Skeletal muscle cell (primary cell): ENCODE measurements around the gene ARFGEF3.
"Not testable (repeated sequence)": the region's sequence is repeated elsewhere in the genome, so short reads cannot be mapped to it uniquely, and the experiment has no call there.

Experiments used
- DNase-seq: peaks from one replicate; pipeline ENCODE4 v3.0.0-alpha.2; 2010; ENCODE audit warnings: low read depth
- H3K4me3 ChIP-seq: 2 replicates; pipeline ENCODE4 v1.5.1; 2011; ENCODE audit warnings: low read depth, mild to moderate bottlenecking, control low read depth, low read length, moderate library complexity

ARFGEF3 gene

GRCh38 chr6:138204792-138205384 is 43.1 kb downstream of the ARFGEF3 start:
- DNase-seq: no peak
- no peak overlapping the region for H3K4me3 ChIP-seq

- no peak for DNase-seq
- no peak overlapping the region for H3K4me3 ChIP-seq
Measured at GRCh38 chr6:138205437-138206094, 43.8 kb downstream of the ARFGEF3 start.

GRCh38 chr6:138206862-138207261 is 45.1 kb downstream of the ARFGEF3 start:
- H3K4me3 ChIP-seq: no peak overlapping the region
- no peak for DNase-seq

GRCh38 chr6:138211048-138211581 is 49.4 kb downstream of the ARFGEF3 start:
- no peak for DNase-seq

GRCh38 chr6:138211601-138212000 is 49.9 kb downstream of the ARFGEF3 start:
- no peak for DNase-seq
- H3K4me3 ChIP-seq: no peak overlapping the region

More at GRCh38 chr6:138211048-138211581, 49.4 kb downstream of the ARFGEF3 start:
- H3K4me3 ChIP-seq: no peak overlapping the region

- DNase-seq, H3K4me3 ChIP-seq: not testable (repeated sequence)
Measured at GRCh38 chr6:138212530-138212929, 50.8 kb downstream of the ARFGEF3 start.

GRCh38 chr6:138215093-138215782 is 53.5 kb downstream of the ARFGEF3 start:
- no peak for DNase-seq
- no peak overlapping the region for H3K4me3 ChIP-seq

- no peak for DNase-seq
- H3K4me3 ChIP-seq: no peak within 1 kb of the TSS
Measured at GRCh38 chr6:138218449-138218848, 56.7 kb downstream of the ARFGEF3 start, which contains the start of gene PBOV1. Gene PBOV1, minus strand, starts transcription at chr6:138218491. Its CDS starts 96 bp downstream, at chr6:138218395.

- no peak overlapping the region for H3K4me3 ChIP-seq
- DNase-seq: no peak
Measured at GRCh38 chr6:138219398-138219797, 57.7 kb downstream of the ARFGEF3 start.

- DNase-seq: no peak
- no peak overlapping the region for H3K4me3 ChIP-seq
Measured at GRCh38 chr6:138219901-138220300, 58.2 kb downstream of the ARFGEF3 start.

GRCh38 chr6:138222901-138223546 is 61.3 kb downstream of the ARFGEF3 start:
- DNase-seq: no peak
- no peak overlapping the region for H3K4me3 ChIP-seq

GRCh38 chr6:138225953-138226352 is 64.2 kb downstream of the ARFGEF3 start:
- no peak overlapping the region for H3K4me3 ChIP-seq
- DNase-seq: no peak

GRCh38 chr6:138226700-138227315 is 65.1 kb downstream of the ARFGEF3 start:
- DNase-seq: no peak

GRCh38 chr6:138227316-138227781 is 65.6 kb downstream of the ARFGEF3 start:
- DNase-seq: no peak
- no peak overlapping the region for H3K4me3 ChIP-seq

More at GRCh38 chr6:138226700-138227315, 65.1 kb downstream of the ARFGEF3 start:
- no peak overlapping the region for H3K4me3 ChIP-seq

- no peak for DNase-seq
- H3K4me3 ChIP-seq: no peak overlapping the region
Measured at GRCh38 chr6:138229072-138229471, 67.3 kb downstream of the ARFGEF3 start.

- no peak for DNase-seq
- no peak overlapping the region for H3K4me3 ChIP-seq
Measured at GRCh38 chr6:138229663-138230179, 68.0 kb downstream of the ARFGEF3 start.

GRCh38 chr6:138230221-138230620 is 68.5 kb downstream of the ARFGEF3 start:
- DNase-seq: no peak
- H3K4me3 ChIP-seq: no peak overlapping the region

- no peak overlapping the region for H3K4me3 ChIP-seq
- no peak for DNase-seq
Measured at GRCh38 chr6:138230759-138231380, 69.1 kb downstream of the ARFGEF3 start.
